Measurements from ENCODE around the gene CNEP1R1.

DNA sequence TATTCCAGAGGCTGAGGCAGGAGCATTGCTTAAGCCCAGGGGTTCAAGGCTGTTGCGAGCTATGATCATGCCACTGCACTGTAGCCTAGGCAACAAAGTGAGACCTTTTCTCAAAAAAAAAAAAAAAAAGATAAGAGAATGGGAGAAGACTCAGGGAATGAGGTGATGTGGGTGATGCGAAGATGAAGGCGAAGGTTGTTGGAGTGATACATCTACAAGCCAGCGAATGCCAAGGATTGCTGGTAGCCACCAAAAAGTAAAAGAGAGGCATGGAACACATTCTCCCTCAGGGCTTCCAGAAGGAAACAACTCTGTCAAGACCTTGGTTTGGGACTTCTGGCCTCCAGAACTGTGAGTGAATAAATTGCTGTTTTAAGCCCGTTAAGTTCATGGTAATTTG, 26.0 kb upstream of the CNEP1R1 start:
- TF ChIP-seq BHLHE40 (IDR thresholded peaks at IDR 0.05; ENCODE audit: low read depth, low read length) (no peak), CTCF (conservative IDR thresholded peaks at IDR 0.05; ENCODE audit: low read depth, low read length) (no peak), POLR2A (IDR thresholded peaks at IDR 0.05; ENCODE audit: low read depth, low read length) (no peak), MAZ (IDR thresholded peaks at IDR 0.05; ENCODE audit: borderline replicate concordance, low read depth, low read length) (no peak), MXI1 (IDR thresholded peaks at IDR 0.05; ENCODE audit: borderline replicate concordance, low read depth, low read length) (no peak), FOS (IDR thresholded peaks at IDR 0.05; ENCODE audit: low read depth, low read length) (no peak), RFX5 (IDR thresholded peaks at IDR 0.05; ENCODE audit: low read depth, low read length) (no peak), SMC3 (IDR thresholded peaks at IDR 0.05; ENCODE audit: low read depth, low read length) (no peak), MAFK (IDR thresholded peaks at IDR 0.05; ENCODE audit: low read depth, low read length) (no peak), CEBPB (IDR thresholded peaks at IDR 0.05; ENCODE audit: low read depth, low read length) (no peak), RAD21 (IDR thresholded peaks at IDR 0.05; ENCODE audit: low read length) (no peak), CHD1 (IDR thresholded peaks at IDR 0.05; ENCODE audit: low read depth, low read length) (no peak), USF2 (IDR thresholded peaks at IDR 0.05; ENCODE audit: low read depth, low read length) (no peak), ELK1 (IDR thresholded peaks at IDR 0.05; ENCODE audit: borderline replicate concordance, low read depth, low read length) (no peak)
